HEK293T (cell line): ENCODE data around the gene TIMM17B.

ENCODE experiments used
- CTCF ChIA-PET: fragments of 350-600 bp; formaldehyde crosslinking; extraction: SDS; loops from one replicate; lab custom pipeline; 2021; ENCODE audit warnings: antibody characterized with exemption, inconsistent platforms; lab: Yijun Ruan, JAX
- POLR2A ChIA-PET: fragments of 350-600 bp; formaldehyde crosslinking; extraction: SDS; loops from one replicate; lab custom pipeline; 2020; ENCODE audit warnings: antibody characterized with exemption, inconsistent platforms; lab: Yijun Ruan, JAX
- DNase-seq: peaks from one replicate; pipeline ENCODE4 v3.0.0; 2012; ENCODE audit warnings: mixed read lengths; ENCODE audit errors: extremely low spot score
- ARNT ChIP-seq: fragments of 450-650 bp; IDR thresholded peaks from 2 replicates; pipeline ENCODE4 v1.6.1; 2017; ENCODE audit warnings: mild to moderate bottlenecking
- BHLHE40 ChIP-seq: fragments of 450-650 bp; IDR thresholded peaks from 2 replicates; pipeline ENCODE4 v1.6.1; 2016; ENCODE audit warnings: mild to moderate bottlenecking, moderate library complexity, borderline replicate concordance
- CTBP1 ChIP-seq: fragments of 450-650 bp; IDR thresholded peaks from 2 replicates; pipeline ENCODE4 v1.6.1; 2016; ENCODE audit warnings: borderline replicate concordance
- ELF4 ChIP-seq: fragments of 450-650 bp; IDR thresholded peaks from 2 replicates; pipeline ENCODE4 v1.6.1; 2017; ENCODE audit warnings: antibody characterized with exemption
- FOXA1 ChIP-seq: fragments of 450-650 bp; IDR thresholded peaks from 2 replicates; pipeline ENCODE4 v1.6.1; 2016; ENCODE audit warnings: mild to moderate bottlenecking
- FOXK2 ChIP-seq: fragments of 450-650 bp; IDR thresholded peaks from 2 replicates; pipeline ENCODE4 v1.6.1; 2016; ENCODE audit warnings: mild to moderate bottlenecking
- FOXM1 ChIP-seq: fragments of 450-650 bp; IDR thresholded peaks from 2 replicates; pipeline ENCODE4 v1.6.1; 2017; ENCODE audit warnings: mild to moderate bottlenecking, borderline replicate concordance
- HDGF ChIP-seq: fragments of 450-650 bp; IDR thresholded peaks from 2 replicates; pipeline ENCODE4 v1.6.1; 2017; ENCODE audit warnings: antibody characterized with exemption, borderline replicate concordance
- L3MBTL2 ChIP-seq: fragments of 450-650 bp; conservative IDR thresholded peaks from 2 replicates; pipeline ENCODE4 v1.6.1; 2016; ENCODE audit warnings: mild to moderate bottlenecking
- LEF1 ChIP-seq: fragments of 450-650 bp; IDR thresholded peaks from 2 replicates; pipeline ENCODE4 v1.6.1; 2017; ENCODE audit warnings: mild to moderate bottlenecking, borderline replicate concordance
- NFRKB ChIP-seq: fragments of 450-650 bp; IDR thresholded peaks from 2 replicates; pipeline ENCODE4 v1.6.1; 2016; ENCODE audit warnings: mild to moderate bottlenecking, moderate library complexity
- PKNOX1 ChIP-seq: fragments of 450-650 bp; IDR thresholded peaks from 2 replicates; pipeline ENCODE4 v1.6.1; 2016
- SP1 ChIP-seq: fragments of 450-650 bp; IDR thresholded peaks from 2 replicates; pipeline ENCODE4 v1.6.1; 2017
- SUZ12 ChIP-seq: fragments of 450-650 bp; IDR thresholded peaks from 2 replicates; pipeline ENCODE4 v1.6.1; 2016; ENCODE audit warnings: mild to moderate bottlenecking
- TARDBP ChIP-seq: fragments of 450-650 bp; IDR thresholded peaks from 2 replicates; pipeline ENCODE4 v1.6.1; 2016
- ZNF384 ChIP-seq: fragments of 450-650 bp; IDR thresholded peaks from 2 replicates; pipeline ENCODE4 v1.6.1; 2016

Gene TIMM17B

GRCh38 chrX:48905090-48905790 is 7.7 kb upstream of the TIMM17B start:
- TF ChIP-seq BHLHE40 = no peak
- no peak for TF ChIP-seq TARDBP
- no peak for TF ChIP-seq FOXK2
- no peak for TF ChIP-seq FOXM1
- TF ChIP-seq ARNT = no peak
- no peak for TF ChIP-seq HDGF
- TF ChIP-seq ELF4 = no peak
- TF ChIP-seq CTBP1 = no peak
- no peak for TF ChIP-seq SP1
- TF ChIP-seq ZNF384 = no peak
- no peak for TF ChIP-seq FOXA1
- TF ChIP-seq SUZ12 = no peak
- TF ChIP-seq PKNOX1 = no peak
- TF ChIP-seq NFRKB = no peak
- TF ChIP-seq LEF1 = no peak
- no peak for TF ChIP-seq L3MBTL2
- CTCF ChIA-PET = no interaction called here
- POLR2A ChIA-PET = interaction anchor here (2.2 kb wide), 1 partner anchor 7 kb away, joined by 11 read pairs; the partner anchor contains the start of genes PQBP1 and TIMM17B

GRCh38 chrX:48904626-48905025 is 7.1 kb upstream of the TIMM17B start:
- POLR2A ChIA-PET = interaction anchor here (1.2 kb wide), 1 partner anchor 7 kb away, joined by 6 read pairs; the partner anchor contains the start of gene SLC35A2
- CTCF ChIA-PET = no interaction called here
- TF ChIP-seq TARDBP (no peak), CTBP1 (no peak), ZNF384 (no peak), L3MBTL2 (no peak), ARNT (no peak), FOXM1 (no peak), NFRKB (no peak), FOXA1 (no peak), SUZ12 (no peak), BHLHE40 (no peak), PKNOX1 (no peak), FOXK2 (no peak)
- no peak for DNase-seq

More at GRCh38 chrX:48905090-48905790, 7.7 kb upstream of the TIMM17B start:
- DNase-seq = no peak

- no peak for DNase-seq
- ChIA-PET CTCF (no interaction called here), POLR2A (interaction anchor here (0.8 to 1.2 kb wide), 2 partner anchors 8 to 167 kb away, joined by 3 to 6 read pairs; partner anchors contain the start of gene SLC35A2)
- TF ChIP-seq SP1 (no peak), ZNF384 (no peak), L3MBTL2 (no peak), FOXA1 (no peak), FOXK2 (no peak), FOXM1 (no peak), HDGF (no peak), NFRKB (no peak)
Observed at GRCh38 chrX:48904180-48904579, 6.6 kb upstream of the TIMM17B start.

- TF ChIP-seq ARNT (no peak), CTBP1 (no peak), HDGF (no peak), FOXM1 (no peak), ELF4 (no peak), LEF1 (no peak), SUZ12 (no peak), FOXK2 (no peak), SP1 (no peak), PKNOX1 (no peak), ZNF384 (no peak), BHLHE40 (no peak), FOXA1 (no peak), L3MBTL2 (no peak), TARDBP (no peak), NFRKB (no peak)
- POLR2A ChIA-PET = interaction anchor here (0.8 to 1.2 kb wide), 2 partner anchors 9 to 166 kb away, joined by 3 to 6 read pairs; partner anchors contain the start of gene SLC35A2
- CTCF ChIA-PET = no interaction called here
- DNase-seq = no peak
Observed at GRCh38 chrX:48903290-48903689, 5.7 kb upstream of the TIMM17B start.

GRCh38 chrX:48902776-48903175 is 5.2 kb upstream of the TIMM17B start:
- ChIA-PET POLR2A (interaction anchor here (0.6 kb wide), 1 partner anchor 19 kb away, joined by 3 read pairs; no protein-coding TSS in a partner anchor), CTCF (no interaction called here)
- TF ChIP-seq CTBP1 = no peak
- TF ChIP-seq ZNF384 = no peak
- TF ChIP-seq PKNOX1 = no peak
- no peak for TF ChIP-seq SP1
- no peak for TF ChIP-seq L3MBTL2
- TF ChIP-seq ELF4 = no peak
- no peak for TF ChIP-seq SUZ12
- no peak for TF ChIP-seq NFRKB
- TF ChIP-seq HDGF = no peak
- TF ChIP-seq BHLHE40 = no peak
- TF ChIP-seq ARNT = no peak
- no peak for TF ChIP-seq FOXM1
- no peak for TF ChIP-seq FOXK2
- no peak for TF ChIP-seq TARDBP
- no peak for TF ChIP-seq FOXA1
- no peak for TF ChIP-seq LEF1

More at GRCh38 chrX:48902776-48903175, 5.2 kb upstream of the TIMM17B start:
- DNase-seq = no peak
